Kidney capillary endothelial cell (primary cell): Measurements from ENCODE around the gene PDE6D.

ENCODE experiments used
- DNase-seq: peaks from one replicate; pipeline ENCODE4 v3.0.0-alpha.2; 2018; ENCODE audit warnings: low spot score

PDE6D gene

DNA sequence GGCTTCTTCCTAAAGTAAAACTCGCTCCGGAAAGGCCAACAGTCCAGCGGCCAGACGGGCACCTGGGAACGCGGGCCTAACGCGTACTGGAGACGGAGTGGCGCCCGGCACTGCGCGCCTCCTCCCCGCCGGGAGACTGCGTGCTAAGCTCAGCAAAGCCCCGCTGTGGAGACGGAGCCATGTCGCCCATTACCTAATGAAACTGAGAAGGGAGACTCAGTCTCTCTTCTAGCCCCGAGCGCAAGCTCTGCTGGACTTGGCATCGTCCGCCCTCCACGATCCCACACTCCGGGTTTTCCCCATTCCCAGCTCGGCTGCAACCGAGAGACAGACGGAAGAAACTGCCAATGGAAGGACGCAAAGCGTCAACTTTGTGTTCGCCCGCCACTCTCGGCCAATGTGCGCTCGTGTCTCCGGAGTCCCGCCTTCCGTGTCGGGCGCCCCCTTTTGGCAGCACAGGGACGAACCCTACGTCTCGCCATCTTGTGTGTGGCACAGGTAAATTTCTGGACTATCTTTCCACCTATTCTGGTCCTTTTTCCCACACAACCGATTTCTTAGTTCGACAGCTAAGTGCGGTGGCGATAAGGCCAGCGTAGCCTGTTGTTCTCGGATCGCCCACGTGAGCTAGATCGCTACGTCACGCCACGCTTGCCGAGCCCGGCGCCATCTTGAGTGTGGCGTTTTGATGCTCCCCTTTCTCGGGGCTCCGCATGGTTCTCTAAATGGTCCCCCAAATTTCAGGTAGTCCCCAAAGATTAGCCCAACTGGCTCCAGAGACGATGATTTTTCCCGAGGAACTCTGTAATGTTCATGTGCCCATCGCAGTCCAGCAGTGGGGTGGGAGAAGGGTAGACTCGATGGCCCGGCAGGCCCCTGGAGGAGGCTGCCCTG, 74.1 kb downstream of the PDE6D start:
- DNase-seq, result peak; percentile 93

DNA sequence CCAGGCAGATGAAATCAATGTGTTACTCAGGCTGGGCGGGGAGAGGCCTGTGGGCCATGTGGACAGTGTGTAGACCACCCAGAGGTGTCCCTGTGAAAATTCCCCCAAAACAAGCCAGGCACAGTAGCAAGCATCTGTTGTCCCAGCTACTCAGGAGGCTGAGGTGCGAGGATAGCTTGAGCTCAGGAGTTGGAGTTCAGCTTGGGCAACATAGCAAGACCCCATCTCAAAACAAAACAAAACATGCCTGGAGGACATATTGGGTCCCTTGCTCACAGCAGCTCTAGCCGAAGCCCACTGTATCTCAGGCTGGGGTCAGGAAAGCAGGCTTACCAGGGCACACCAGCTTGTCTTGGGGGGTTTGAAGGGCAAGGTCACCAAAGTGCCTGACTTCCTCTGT, 77.1 kb downstream of the PDE6D start:
- DNase-seq, result no peak

DNA sequence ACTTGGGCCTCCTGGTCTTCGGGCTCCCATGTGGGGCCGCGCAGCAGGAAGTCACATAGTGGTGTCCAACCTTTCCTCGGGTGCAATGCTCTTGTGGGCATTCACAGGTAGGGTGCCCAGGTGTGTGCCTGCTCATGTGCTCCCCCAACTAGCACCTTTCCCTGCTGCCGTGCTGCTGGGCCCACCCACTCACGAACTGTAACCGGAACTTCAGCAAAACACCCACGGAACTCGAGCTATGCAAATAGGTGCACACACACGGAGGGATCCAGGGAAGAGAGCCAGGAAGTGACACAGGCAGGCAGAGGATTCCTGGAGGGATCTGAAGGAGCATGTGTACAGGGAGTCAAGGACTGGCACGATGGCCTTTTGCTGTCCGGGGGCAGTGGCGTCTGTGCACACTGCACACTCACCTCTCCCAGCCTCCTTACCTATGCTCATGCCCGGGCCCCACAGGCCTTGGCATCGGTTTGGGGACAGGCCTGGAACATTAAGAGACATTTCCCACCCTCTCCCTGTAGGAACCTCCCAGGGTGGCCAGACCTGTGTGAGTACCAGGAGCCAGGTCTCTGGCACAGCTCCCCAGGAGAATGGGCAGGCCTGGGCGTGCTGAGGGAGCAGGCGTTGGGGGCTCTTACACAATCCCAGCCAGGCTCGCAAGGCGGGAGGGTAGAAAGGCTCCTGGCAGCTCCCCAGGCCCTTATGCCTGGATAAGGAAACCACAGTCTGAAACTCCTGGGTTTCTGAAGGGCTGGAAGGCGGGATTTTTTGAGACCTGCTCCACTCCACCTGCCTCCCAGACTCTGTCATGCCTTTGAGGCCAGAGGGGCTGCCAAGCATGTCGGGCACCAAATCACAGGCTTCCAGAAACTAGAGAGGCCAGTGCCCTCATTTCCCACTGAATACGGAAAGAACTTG, 79.4 kb downstream of the PDE6D start:
- DNase-seq, result no peak

DNA sequence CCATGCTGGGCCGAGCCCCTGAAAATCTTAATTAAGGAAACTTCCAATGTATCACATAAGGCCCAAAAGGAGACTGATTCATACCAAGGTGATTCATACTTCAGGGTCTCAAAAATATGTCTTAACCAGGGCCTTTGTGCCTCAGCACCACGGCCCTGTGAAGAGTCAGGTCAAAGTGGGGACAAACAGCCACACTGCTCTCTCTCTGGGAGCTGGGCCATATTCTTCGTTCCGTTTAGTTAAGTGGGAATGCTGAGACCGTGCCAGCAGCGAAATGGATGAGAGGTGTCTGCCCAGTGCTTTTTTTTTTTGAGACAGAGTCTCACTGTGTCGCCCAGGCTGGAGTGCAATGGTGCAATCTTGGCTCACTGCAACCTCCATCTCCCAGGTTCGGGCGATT, 82.1 kb downstream of the PDE6D start:
- no peak for DNase-seq

DNA sequence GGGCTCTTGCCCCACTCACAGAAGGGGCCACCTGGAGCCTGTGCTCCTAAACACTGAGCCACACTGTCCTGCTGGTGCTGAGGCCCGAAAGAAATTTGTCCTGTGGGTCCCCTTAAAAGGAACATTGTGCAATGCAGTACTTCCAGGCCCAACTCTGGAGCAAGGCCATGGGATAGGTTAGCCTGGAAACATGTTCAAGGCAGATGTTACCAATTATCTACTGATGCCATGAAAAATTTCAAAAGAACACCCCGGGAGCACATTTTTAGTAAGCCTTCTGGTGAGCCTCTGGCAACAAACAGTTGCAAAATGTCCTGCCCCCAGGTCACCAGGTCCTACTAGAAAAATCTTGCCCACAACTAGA, 85.1 kb downstream of the PDE6D start:
- DNase-seq, result no peak

DNA sequence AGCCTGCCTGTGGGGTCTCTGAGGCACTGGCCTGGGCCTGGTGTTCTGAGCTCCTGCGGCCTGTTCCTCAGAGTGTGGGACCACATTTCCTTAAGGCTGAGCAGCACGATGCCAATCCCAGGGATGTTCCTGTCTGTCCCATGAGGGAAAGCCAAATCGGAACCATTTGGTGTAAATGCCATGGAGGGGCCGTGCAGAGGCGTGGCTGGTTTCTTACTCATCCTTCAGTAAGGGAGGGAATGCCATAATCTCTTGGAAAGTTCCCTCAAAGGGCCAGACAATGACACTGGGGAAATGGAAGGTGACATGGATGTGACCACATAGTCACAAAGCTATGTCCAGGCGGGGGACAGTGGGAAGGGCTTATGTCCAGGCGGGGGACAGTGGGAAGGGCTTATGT, 87.1 kb downstream of the PDE6D start:
- DNase-seq, result no peak

DNA sequence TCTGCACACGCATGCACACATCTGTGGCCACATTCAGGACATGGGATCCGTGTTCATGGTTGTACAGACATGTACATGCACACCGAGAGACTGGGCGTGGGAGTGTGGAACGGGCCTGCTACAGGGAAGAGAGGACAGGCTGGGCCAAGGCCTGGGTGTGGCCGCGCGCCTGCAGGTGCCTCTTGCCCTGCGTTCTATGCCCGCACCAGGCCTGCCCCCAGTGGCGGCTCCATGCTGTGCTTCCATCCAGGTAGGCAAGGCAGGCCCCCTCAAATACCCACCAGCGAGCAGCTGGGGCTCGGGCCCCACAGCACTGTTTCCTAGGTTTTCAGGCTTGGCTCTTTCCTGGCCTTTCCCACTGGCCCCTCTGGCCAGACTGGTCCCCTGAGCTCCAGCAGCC, 88.2 kb downstream of the PDE6D start:
- no peak for DNase-seq

DNA sequence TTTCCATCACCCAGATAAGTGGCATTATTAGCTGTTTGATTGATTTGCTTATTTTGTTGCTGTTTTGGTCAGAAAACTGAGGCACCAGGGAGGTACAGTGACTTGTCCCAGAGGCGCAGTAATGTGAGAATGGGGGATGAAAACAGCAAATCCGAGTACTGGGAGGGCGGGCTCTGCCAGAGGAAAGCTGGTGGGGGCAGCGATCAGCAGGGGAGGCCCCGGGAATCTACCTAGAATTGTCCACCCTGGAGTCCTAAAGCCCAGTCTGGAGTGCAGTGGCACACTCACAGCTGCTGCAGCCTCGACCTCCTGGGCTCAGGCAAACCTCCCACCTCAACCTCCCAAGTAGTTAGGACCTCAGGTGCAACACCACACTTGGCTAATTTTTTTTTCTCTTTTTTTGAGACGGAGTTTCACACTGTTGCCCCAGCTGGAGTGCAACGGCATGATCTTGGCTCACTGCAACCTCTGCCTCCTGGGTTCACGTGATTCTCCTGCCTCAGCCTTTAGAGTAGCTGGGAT, 89.8 kb downstream of the PDE6D start:
- DNase-seq, result no peak

DNA sequence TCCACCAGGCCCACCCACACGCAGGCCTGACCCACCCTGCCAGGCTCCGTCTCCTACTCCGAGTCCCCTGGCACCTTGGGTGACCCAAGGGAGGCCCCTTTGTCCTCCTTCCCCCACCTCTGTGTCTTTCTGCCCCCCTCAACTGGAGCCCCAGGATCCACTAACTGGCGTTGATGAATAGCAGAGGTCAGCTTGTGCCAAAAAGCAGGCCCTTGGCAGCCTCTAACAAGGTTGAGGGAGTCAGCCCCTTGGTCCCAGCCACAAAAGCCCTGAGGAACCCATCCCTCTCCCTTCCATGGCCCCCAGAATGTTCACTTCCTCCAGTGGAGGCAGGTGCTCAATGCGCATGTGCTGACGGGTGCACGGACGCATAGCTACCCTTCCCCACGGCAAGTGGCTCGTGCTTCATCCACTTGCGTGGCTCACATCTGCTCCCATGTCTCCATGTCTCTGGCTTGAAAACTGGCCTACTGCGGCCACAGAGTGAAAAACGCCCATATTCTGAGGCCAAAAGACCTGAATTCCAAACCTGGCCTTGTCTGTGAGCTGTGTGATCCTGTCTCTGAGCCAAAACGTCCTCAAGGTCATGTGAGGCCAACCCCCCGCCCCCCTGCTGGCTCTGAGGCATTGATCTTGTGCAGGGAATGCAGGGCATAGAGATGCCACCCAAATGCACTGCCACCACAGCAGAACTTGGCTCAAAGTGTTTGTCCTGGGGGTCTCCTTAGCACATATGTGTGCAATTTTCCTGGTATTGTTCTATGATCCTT, 91.8 kb downstream of the PDE6D start:
- DNase-seq, result no peak

DNA sequence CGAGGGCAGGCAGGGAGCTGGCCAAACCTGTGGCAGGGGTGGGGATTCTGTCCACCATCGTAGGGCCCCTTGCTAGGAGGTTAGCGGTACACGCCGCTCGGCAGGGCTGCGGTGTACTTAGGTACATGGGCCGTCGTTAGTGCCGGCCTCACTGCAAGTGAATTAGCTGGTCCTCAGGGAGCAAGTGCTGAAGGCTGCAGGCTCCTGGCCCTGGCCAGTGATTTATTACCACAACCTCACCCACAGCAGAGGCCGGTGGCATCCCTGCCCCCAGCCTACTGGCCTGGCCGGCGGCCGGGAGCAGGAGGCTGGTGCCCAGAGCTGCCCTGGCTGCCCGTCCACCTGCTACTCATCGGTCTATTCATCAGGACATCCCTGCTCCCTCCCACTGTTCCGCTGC, 92.4 kb downstream of the PDE6D start:
- DNase-seq, result no peak

DNA sequence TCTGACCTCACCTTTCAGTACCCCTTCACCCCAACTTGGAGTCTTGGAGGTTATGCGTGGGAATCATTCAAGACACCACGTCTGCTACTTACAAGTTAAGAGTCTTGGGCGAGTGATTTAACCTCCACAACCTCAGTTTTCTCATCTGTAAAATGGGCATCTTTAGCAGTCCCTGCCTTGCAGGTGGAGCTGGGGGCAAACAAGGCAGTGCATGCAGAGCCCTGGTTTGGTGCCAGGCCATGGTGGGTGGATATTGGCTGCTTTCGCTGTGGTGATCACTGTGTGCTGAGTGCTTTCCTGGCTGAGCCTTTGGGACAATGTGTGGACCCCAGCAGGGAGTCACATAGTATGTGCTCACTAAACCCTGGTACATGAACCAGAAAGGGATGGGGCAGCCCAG, 93.1 kb downstream of the PDE6D start:
- no peak for DNase-seq

DNA sequence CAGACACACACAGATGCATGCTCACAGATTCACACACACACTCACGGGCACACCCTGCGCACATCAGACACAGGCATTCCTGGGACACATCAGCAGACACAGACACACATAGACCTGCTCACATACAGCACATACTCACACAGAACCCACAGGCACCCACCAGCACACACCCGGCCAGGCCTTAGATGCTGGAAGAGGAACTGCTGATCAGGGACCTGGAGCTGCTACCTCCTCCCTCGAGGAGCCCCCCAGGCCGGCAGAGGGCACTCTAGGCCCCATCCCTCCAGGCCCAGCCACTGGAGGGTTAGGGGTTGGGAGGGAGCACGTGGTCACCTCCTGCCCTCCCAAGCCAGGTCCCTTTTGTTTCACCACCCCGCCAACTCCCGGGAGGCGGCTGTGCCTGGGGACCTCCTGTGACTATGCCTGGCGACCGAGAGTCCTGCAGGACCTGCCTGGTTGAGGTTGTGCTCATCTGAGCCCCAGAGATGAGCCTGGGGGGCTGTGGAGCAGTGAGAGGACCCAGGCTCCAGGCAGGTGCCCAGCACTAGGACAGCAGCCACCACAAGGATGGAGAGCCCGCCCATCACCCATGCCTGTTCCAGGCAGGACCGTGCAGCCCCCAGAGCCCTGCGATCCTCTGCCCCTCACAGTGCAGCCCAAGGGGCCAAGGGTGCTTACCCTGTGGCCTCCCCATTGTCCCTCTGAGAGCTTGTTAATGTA, 93.8 kb downstream of the PDE6D start:
- no peak for DNase-seq

DNA sequence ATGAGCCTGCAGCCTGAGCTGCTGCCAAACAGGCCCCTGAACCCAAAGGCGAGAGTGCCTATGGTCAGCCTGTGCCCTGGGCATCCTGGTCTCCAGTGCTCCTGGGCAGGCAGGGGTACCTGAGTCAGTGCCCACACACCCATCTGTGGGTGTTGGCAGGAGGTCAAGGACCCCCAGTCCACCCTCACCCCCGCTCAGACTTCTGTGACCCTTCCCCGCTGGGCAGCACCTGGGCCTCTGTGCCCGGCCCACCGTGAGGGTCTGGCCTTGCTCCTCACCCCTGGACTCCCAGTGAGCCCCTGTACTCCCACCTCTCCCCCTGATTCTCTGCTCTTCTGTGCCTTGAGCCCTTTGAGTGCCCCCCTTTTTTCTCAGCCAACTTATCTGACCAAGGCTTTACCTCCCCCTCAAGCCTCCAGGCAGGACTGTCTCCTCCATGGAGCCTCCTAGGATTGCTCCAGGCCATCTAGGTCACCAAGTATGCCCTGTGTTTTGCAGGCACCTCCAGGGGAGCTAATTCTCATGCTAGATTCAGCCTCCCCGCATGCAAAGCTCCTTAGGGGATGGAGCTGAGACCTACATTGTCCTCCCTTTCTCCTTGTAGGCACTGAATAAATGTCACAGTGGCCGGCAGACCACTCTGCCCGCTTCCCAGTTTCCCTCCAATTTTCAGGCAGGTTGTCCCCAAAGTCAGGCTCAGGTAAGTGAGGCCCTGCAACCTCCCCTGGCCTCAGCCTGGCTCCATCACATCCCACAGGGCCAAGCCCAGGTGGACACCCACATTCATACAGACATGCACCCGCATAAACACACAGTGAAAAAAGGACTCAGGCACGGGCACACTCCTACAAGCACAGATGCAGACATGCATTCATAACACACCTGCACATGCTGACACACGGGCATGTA, 94.6 kb downstream of the PDE6D start:
- no peak for DNase-seq

DNA sequence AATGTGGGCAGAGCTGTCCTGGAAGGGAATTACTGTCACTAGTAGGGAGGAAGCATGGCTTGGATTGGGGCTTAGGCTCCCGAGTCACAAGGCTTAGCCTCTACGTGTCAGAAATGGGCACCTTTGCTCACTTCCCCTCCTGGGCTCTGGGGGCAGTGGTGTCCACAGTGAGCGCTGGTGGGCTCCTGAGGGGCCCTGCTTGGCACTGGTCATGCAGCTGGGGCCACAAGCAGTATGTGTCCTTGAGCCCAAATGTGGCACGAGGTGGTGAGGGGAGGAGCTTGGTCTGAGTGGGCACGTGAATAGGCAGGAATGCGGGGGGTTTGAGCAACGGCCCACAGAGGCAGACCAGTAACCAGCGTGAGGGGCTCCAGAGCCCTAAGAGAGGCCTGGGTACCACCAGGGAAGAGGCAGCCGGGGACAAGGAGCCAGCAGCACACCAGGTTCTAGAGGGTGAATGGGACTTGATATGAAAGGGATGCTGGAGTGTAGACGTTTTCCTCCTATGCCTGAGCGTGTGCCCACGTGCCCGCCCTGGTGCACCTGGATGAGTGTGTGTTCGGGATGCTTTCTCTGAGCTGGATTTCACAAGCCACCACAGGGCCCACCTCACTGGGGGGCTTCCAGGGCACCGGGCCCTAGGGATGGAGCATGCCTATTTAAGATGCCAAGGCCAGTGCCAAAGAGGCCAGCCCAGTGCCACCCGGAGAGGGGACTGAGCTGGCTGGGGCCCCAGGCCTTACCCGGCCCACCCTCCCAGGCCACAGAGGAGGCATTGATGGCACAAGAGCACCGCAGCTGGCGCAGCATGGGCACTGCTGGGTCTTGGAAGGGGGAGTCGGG, 95.5 kb downstream of the PDE6D start:
- DNase-seq, result no peak

DNA sequence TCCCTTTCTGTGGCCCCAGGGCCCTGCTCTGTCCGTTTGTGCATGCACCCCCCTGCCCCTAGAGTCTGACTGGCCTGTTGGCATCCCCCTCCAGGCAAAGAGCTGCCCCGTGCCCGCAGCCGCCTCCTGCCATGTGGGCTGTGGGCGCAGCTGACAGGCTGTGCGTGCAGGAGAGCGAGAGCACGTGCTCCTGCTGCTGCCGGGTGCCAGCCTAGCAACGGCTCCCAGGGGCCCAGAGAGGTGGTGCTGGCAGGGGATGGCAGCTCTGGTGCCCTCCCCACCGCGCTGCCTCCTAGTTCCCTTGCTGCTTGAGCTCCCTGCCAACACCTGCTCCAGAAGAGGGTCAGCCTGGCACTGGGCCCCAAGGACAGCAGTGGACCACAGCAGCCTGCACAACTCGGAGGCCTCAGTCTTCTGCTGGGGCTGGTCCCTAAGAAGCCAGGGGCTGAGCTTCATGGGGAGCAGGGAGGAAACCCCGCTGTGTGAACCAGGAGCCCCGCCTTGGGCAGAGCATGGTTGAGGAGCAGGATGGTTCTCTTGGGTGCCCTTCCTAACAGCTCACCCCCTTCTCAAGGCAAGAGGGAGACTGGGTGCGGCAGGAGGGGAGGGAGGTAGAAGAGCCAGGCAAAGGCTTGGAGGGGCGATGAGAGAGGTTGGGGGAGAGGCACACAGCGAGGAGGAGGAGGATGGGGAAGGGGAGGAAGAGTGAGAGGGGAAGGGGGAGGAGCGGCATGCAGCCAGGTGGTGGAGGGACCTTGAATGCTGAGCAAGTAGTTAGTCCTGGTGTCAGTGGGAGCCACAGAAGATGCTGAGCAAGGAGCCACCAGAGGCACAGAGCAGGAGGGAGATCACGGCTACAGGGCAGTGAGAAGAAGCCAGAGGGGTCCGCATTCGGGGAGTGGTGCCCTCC, 96.5 kb downstream of the PDE6D start:
- no peak for DNase-seq

DNA sequence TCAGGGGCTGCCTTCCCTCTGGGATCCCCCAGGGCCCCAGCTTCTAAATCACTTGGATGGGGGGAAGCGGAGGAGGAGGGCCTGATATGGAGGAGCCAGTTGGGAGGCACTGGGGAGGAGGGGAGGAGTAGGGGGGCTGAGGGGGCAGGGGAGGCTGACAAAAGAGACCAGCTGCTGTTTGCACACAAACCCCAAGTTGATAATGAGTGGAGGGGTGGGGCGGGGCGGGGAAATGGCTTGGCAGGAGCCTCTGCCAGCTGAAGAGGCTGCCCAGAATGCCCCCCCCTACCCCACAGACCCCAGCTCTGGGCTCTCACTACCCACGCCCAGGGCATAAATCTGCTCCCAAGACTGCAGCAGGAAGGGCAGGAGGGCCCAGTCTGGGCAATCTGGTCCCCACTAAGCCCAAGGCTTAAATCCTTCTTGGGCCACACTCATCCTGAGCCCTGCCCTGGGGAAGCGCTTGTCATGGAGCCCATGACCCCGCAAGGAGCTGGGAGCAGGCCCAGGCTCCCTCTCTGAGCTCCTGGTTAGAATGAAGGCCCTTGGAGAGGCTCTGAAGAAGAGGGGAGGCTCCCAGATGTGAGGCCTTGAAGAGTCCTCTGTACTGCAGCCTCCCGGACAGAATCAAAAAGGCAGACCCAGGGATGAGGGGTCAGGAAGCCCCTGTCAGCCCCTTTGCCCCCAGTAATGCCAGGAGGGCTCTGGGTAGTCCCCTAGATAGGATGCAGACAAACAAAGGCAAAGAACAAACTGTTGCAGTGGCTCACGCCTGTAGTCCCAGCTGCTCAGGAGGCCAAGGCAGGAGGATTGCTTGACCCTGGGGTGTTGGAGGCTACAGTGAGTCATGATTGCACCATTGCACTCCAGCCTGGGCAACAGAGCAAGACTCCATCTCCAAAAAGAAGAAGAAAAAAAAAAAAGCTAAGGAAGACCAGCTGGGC, 97.5 kb downstream of the PDE6D start:
- DNase-seq, result no peak

DNA sequence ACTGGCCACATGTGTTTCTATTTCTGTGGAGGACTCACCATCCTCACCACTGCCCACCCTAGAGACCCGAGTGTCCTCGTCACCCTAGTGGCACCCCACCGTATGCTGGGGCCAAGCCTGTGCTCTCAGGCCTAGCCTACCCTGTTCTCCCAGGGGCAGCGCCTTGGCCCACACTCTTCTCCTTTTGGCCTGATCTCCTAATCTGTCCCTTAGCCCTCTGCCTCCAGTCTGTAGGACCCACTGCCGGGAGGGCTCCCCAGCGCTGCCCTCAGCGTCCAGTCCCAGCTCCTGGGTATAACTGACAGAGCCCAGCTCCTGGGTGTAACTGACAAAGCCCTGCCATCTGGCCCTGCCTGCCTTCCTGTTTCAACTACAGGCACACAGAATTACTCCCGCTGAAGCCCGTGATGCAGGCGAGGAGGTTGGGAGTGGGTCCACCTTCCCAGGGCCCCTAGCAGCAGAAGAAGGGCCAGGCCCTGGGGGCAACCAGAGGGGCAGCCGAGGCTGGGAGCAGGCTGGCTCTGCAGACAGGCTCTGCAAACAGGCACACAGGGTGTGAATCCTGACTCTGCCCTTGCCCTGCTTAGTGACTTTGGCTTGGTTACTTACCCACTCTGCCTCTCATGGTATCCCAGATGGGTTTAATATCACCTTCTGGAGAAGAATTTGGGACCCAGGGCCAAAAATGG, 98.3 kb downstream of the PDE6D start:
- no peak for DNase-seq
